WI38 (cell line): ENCODE data around the gene MCF2L2.

ENCODE experiments used
- H3K4me3 ChIP-seq: 2 replicates; pipeline ENCODE4 v1.5.1; 2011; ENCODE audit warnings: low read depth, mild to moderate bottlenecking, control low read depth, low read length
- CTCF ChIP-seq: IDR thresholded peaks from 2 replicates; pipeline ENCODE4 v1.5.1; 2012; ENCODE audit warnings: low read depth, mild to moderate bottlenecking, control low read depth, low read length

Gene MCF2L2

GRCh38 chr3:183281126-183281797 is 147.2 kb downstream of the MCF2L2 start:
- no peak for TF ChIP-seq CTCF
- no peak overlapping the region for H3K4me3 ChIP-seq

GRCh38 chr3:183279371-183279770 is 149.0 kb downstream of the MCF2L2 start:
- no peak overlapping the region for H3K4me3 ChIP-seq
- TF ChIP-seq CTCF: no peak

- H3K4me3 ChIP-seq: no peak overlapping the region
- TF ChIP-seq CTCF: no peak
These were observed 149.8 kb downstream of the MCF2L2 start for GRCh38 chr3:183278479-183279088.

- TF ChIP-seq CTCF: no peak
- H3K4me3 ChIP-seq: no peak overlapping the region
These were observed 151.2 kb downstream of the MCF2L2 start for GRCh38 chr3:183277260-183277659.

- TF ChIP-seq CTCF: no peak
These were observed 152.5 kb downstream of the MCF2L2 start for GRCh38 chr3:183275937-183276336.

GRCh38 chr3:183275418-183275817 is 153.0 kb downstream of the MCF2L2 start:
- H3K4me3 ChIP-seq: no peak overlapping the region
- TF ChIP-seq CTCF: no peak

More at GRCh38 chr3:183275937-183276336, 152.5 kb downstream of the MCF2L2 start:
- no peak overlapping the region for H3K4me3 ChIP-seq

GRCh38 chr3:183274609-183275008 is 153.8 kb downstream of the MCF2L2 start:
- TF ChIP-seq CTCF: no peak
- no peak overlapping the region for H3K4me3 ChIP-seq
